ENCODE results near the gene GTPBP8.
A peak's percentile ranks its signal among the peaks of the same experiment; 100 is the strongest.

Gene GTPBP8
- 27.4 to 29.4 reads per million in 2 donors for total RNA-seq

DNA sequence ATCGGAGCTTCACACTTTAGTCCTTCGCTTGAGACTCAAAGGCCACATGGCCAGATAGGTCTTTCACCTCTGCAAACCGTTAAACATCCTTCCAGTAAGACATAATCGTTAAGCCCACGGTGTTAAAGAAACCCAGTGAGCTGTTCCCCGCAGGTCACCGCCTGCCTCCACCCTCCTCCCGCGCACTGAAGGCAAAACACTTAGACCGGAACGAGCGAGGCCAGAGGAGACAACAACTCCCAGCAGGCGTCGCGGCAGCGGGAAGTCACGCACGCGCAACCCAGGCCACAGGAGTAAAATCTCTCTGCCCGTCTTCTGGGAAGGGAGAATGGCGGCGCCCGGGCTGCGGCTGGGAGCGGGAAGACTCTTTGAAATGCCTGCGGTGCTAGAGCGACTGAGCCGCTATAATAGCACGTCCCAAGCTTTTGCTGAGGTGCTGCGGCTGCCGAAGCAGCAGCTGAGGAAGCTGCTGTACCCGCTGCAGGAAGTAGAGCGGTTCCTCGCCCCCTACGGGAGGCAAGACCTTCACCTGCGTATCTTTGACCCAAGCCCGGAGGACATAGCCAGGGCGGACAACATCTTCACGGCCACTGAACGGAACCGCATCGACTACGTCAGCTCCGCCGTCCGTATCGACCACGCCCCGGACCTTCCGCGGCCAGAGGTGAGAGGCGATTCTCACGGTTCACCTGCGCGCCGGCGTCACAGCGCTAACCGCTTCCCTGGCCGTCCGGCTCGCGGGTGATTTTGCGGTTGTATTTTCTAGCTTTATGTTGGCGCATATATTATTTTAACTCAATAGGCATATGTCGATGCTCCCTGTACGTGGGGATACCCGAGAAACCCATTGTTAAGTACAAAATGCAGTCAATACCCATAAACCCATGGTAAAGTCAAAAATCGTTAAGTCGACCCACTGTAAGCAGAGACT is at the start of gene GTPBP8:
GTPBP8 (plus strand) TSS at position 313 of the 931 bp plus-strand sequence; CDS start at position 329, 16 bp downstream.
- DNase-seq = peak; percentile 70

GRCh38 chr3:112948346-112948838 is 42.4 kb upstream of the GTPBP8 start:
- no peak for DNase-seq

DNA sequence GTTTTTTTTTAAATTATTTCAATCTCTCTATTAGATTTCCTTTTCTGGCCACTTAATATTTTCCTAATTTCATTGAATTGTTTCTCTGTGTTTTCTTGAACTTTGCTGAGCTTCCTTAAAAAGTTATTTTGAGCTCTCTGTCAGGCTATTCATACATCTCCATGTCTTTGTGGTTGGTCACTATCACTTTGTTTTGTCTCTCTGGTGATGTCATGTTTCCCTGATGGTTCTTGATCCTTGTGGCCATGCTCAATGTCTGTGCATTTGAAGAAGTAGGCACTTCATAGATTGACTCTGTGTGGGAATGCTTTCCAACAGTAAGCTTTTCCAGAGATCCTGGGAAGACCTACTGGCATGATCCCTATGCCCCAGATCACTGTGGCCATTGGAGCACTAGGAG is 34.4 kb upstream of the GTPBP8 start:
- no peak for DNase-seq

DNA sequence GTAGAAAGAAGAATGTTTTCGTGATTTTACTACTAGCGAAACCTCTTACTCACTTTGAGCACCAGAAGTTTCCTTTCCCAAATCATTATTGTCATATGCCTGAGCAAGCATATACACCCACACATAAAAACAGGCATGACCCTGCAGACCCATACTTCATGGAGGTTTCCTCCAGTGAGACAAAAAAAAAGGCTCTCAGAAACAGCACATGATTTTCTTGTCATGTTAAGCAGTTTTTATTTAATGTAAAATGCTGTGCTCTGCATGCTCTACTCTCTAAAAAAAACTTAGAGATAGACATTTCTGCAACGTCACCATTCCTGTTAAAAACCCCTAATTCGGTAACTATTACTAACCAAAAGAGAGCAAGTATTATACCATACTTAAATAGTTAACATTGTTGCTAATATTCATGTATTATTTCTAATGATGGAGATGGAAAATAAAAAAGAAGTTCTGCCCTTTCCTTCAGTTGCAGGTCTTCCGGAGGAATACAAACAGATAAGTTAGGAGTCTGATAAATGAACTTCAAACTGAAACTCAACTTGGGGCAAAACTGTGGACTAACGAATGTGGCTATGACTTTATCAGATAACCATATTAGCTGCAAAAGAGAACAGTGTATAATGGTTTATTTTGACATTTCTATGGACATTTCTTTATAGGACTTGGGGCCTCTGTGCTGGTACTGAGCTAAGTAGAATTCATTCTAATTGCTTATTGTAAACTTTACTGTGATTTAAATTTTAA is 31.8 kb upstream of the GTPBP8 start:
- DNase-seq = no peak

DNA sequence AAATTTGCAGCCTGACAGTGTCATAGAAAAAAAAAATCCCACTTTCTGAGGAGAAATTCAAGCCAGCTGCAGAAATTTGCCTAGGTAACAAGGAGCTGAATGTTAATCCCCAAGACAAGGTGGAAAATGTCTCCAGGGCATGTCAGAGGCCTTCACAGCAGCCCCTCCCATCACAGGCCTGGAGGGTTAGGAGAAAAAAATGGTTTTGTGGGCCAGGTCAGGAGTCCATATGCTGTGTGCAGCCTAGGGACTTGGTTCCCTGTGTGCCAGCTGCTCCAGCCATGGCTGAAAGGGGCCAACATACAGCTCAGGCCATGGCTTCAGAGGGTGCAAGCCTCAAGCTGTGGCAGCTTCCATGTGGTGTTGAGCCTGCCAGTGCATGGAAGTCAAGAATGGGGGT is 27.1 kb upstream of the GTPBP8 start:
- DNase-seq = no peak

- DNase-seq = no peak
Measured at GRCh38 chr3:112965656-112966055, 25.1 kb upstream of the GTPBP8 start.

DNA sequence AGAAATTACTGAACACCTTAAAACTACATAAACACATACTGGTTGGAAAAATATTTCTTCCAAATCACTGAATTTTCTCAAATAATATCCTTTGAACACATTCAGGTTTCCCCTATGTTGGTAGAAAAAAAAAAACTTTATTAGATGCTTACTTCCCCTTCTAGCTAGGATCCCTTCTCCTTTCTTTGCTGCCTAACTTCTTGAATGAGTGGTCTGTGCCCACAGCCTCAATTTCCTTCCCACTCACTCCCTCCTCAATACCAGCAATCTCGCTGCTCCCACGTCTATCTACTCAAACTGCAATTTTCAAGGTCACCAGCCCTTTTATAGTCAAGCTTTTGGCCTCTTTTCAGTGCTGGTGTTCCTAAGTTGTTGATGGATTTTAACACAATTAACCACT is 24.2 kb upstream of the GTPBP8 start:
- no peak for DNase-seq

DNA sequence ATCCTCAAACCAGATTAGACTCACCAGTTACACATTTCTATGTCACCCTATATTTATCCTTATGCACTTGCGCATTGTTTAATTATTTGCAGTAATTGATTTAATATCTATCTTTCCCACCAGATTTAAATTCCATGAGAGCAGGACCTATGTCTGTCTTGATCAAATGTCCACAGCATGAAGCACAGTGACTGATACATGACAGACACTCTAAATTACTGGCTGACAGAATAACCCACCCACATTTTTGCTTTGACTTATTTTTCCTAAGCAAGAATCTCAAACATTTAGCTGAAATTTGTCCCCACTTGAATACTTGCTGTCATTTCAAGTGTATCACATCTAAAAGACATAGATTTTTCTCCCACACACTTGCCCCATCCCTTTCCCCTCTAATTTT is 23.4 kb upstream of the GTPBP8 start:
- no peak for DNase-seq

GRCh38 chr3:112967828-112968227 is 23.0 kb upstream of the GTPBP8 start:
- DNase-seq = no peak

DNA sequence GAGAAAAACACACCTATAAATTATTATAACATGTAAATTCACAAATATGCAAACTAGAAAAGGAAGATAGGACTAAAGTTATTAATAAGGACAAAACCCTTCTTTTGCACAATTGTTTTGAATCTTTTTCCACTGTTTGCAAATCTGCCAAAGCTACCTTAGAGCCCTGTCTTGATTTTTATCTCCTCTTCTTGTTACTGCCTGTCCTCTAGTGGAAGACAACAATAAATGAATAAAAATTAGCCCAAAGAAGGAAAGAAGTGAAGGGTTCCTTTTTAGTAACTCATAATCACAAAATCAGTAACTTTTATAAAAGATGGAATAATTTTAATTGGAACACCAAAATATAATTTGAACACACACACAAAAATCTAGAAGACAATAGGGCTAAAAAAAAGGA is 18.6 kb upstream of the GTPBP8 start:
- DNase-seq = no peak

DNA sequence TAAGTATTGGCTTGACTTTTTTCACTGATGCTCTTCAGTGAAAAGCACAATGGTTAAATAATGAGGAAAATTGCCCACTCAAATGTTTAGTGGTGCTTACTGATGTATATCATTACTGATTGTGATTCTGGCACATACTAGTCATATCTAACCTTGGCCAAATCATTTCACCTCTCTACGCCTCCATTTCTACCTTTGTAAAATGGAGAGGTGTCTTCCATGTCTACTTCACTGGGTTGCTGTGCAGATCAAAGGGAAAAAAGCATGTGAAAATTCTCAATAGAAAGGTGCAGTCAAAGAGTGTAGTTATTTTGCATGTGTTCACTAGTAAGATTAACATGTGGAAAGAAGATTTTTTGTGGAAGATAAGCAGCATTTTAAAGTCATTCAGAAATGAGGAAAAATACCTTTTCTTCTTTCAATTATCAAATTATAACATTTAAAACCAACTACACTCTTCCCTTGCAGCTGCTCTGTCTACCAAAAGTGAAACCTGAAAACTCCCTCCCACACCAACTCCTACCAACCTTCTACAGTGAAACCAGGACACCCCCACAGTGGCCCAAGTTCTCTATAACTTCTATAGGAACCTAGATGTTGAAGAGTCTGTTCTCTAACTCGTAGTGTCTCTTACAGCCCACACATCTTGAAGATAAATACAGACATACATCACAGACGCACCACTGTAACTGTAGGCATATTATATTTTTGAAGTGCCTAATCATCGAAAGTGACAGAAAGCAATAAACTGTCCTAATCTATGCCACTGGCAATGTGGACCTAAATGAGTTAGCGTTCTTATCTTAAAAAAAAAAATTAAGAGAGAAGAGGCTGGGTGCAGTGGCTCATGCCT is 17.2 kb upstream of the GTPBP8 start:
- DNase-seq = no peak

GRCh38 chr3:112974178-112974517 is 16.6 kb upstream of the GTPBP8 start:
- DNase-seq = no peak

- DNase-seq = no peak
Measured at GRCh38 chr3:112974894-112975293, 15.9 kb upstream of the GTPBP8 start, which contains the start of gene CD200R1. Gene CD200R1, minus strand, starts transcription at chr3:112975103. Its CDS starts 246 bp downstream, at chr3:112974857.

DNA sequence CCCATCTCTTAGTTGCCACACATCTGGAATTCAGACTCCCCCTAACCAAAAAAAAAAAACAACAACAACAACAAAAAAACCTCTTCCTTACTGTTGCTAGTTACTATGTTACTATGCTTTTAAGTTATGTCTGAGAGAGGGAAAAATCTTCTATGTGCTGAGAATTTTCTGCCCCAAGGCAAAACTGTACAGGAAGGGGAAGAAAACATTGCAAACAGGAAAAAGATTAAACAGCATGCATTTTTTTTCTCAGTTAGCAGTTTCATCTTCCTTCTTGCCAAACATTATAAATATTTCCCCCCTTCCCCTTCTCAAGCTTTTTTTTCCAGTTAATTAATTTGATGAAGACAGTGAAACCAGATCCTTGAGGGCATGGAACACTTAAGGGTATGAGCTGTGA is 14.8 kb upstream of the GTPBP8 start:
- no peak for DNase-seq

GRCh38 chr3:112976953-112977352 is 13.8 kb upstream of the GTPBP8 start:
- no peak for DNase-seq

DNA sequence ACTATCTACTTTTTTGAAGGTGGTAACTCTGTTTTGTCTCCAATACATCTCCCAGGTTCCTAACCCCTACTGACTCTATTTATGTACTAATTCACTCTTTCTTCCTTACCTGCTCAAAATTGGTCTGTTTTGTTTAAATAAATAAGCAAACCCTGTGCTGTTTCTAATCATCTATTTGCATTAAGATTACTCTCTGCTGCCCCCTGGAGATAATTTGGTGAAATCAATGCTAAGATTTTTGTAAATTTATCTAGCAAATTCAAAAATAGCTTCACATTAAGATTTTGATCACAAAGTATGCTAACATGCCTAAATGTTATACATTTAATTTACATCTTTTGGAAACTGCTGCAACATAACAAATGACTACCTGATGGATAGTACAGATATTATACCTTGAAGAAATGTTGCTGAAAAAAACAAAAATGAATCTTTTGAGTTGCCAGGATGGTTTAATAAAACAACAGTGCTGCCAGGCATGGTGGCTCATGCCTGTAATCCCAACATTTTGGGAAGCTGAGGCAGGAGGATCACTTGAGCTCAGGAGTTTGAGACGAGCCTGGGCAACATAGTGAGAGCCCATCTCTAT is 11.4 kb upstream of the GTPBP8 start:
- DNase-seq = no peak

DNA sequence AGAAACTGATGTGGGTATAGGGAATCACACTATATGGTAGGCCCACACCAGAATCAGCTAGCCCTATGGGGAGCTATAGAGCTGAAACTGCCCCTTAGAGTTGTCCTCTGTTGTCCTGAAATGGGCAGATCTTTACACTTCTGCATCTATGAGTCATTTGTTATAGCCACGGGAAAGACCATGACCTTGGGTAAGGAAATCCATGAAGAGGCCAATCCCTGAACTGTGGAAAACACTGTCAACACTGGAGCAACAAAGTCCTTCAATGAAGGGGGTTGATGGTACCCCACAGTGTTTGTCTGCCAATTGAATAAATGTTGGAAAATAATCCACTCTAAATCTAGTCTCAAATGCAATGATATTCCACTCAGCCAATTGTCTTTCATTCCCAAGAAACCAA is 10.7 kb upstream of the GTPBP8 start:
- no peak for DNase-seq

DNA sequence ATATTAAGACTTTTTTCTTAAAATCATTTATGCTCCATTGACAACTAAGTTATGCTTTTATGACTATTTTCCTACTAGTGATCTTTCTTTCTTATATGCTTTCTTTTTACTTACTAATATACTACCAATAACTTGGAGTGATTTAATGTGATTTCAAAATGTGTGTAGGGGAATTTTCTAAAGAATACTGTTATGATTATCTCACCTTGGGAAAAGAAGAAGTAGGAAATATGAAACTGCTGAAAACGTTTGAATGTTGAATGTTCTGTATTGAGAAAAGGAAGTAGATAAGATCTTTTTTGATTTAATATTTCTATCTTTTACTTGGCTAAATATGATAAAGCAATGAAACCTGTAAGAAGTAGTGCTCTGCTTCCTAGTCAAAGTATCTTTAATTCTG is 8.1 kb upstream of the GTPBP8 start:
- no peak for DNase-seq

GRCh38 chr3:112984485-112984884 is 6.3 kb upstream of the GTPBP8 start:
- no peak for DNase-seq

GRCh38 chr3:112987710-112988334 is 3.0 kb upstream of the GTPBP8 start:
- DNase-seq = no peak

DNA sequence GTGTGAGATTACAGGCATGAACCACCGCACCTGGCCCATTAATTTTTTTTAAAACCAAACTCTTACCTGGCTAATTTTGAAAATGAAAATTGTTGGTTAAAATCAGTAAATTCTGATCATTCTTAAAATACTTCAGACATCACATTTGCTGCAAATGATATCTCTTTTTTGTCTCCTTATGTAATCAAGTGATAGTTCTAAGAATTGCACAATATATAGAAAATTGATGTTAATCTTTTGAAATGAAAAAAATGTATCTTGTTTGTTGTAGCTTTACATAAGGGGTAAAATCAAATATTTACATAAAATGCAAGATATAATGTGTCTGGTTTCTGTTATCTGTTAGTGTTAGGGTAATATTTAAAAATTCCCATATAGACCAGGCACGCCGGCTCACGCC is 5.0 kb downstream of the GTPBP8 start:
- DNase-seq = no peak

DNA sequence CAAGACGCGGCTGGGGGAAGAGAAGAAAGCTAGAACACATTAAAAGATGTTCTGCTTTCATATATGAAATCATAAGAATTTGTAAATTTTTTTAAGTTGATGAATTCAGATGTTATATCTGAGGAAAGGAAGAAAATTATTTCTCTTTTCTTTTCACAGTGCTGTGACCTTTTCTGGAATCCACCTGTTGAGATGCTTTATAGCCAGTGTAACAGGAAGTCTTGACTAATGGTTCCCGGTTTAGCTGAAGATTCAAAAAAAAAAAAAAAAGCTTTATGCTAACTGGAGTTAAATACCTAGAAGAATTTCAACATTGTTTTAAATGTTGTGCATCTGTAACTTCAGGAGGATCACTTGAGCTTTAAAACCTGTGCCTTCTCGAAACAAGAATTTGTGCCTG is 9.9 kb downstream of the GTPBP8 start:
- DNase-seq = no peak

Measured in activated gamma-delta T cell (primary cell).